LNCaP clone FGC (cell line): Measurements from ENCODE around the gene SEMA4B.
A peak's percentile ranks its signal among the peaks of the same experiment; 100 is the strongest.

Experiments
- DNase-seq: peaks from one replicate; pipeline ENCODE4 v3.0.0-alpha.2; 2011; ENCODE audit warnings: low read depth
- H3K4me3 ChIP-seq: 2 replicates; pipeline ENCODE4 v1.5.1; 2011; ENCODE audit warnings: mild to moderate bottlenecking, low read depth, low read length, control low read depth
- CTCF ChIP-seq: IDR thresholded peaks from 2 replicates; pipeline ENCODE4 v1.5.1; 2012; ENCODE audit warnings: mild to moderate bottlenecking; ENCODE audit not compliant: control insufficient read depth, insufficient read depth; ENCODE audit errors: extremely low read depth

SEMA4B gene

DNA sequence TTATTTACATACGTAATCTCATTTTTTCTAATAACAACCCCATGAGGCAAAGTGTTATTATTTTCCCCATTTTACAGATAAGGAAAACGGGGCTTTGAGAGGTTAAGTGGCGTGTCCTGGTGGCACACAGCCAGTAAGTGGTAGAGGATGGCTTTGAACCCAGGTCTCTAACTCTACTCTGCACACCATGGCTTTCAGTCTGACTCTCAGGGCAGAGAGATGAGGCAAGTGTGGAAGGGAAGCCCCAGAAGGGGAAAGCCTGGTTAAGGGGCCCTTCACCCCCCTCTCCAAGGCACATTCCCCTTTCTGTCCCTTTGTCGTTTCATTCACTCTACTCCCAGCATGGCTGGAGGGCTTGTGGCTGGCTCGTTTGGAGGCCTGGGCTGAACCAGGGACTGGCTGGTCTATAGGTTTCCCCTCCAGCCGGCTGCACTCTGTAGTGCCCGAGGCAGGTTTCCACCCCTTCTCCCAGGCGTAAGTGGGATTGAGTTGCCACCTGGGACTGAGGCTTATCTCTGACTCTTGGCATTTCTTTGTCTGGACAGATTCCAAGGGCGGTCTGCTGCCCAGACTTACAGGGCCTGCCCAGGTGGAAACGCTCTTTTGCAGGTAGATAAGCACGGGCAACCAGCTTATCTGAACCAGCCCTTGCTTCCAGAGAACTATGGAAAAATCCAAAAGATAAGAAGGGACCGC lies 12.1 kb downstream of the SEMA4B start:
- TF ChIP-seq CTCF, result no peak
- H3K4me3 ChIP-seq, result no peak overlapping the region
- no peak for DNase-seq

DNA sequence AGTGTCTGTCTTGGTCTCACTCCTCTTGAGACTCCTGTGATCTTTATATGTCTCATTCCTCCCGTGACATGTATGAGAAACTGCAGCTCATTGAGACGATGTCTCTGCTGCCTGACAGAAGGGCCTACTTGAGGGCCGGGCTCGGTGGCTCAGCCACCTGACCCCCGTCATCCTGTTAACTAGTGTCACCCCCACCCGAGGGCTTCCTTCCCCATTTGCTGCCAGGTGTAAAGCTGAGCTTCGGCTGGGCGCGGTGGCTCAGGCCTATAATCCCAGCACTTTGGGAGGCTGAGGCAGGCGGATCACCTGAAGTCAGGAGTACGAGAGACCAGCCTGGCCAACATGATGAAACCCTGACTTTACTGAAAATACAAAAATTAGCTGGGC lies 12.7 kb downstream of the SEMA4B start:
- no peak overlapping the region for H3K4me3 ChIP-seq
- TF ChIP-seq CTCF, result no peak
- no peak for DNase-seq

DNA sequence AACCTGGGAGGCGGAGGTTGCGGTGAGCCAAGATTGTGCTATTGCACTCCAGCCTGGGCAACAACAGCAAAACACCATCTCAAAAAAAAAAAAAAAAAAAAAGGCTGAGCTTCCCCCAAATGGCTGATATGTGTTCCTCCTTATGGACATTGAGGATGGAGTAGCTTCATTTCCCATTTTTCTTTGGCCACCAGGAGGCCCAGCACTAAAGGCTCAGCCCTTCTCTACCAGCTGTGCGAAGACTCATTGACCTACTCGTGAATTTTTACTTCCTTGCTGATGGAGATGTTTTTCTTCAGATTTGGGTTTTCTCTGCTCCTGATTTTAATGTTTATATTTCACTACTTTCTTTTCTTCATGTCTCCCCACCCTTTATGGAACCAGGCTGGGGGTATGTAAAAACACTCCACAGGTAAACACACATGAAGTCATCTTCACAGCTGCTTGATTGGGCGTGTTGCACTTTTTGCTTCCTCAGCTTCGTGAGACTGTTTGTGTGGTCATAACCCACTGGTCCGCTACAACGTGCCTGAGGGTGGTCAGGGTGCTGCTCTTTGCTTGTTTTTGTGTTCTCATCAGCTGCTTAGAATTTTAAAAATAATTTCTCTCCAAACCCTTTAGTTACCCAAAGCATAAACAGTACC lies 13.5 kb downstream of the SEMA4B start:
- DNase-seq, result no peak
- TF ChIP-seq CTCF, result 0 out of 2 replicates have a peak, but pooled peaks have one; percentile 24
- H3K4me3 ChIP-seq, result no peak overlapping the region

DNA sequence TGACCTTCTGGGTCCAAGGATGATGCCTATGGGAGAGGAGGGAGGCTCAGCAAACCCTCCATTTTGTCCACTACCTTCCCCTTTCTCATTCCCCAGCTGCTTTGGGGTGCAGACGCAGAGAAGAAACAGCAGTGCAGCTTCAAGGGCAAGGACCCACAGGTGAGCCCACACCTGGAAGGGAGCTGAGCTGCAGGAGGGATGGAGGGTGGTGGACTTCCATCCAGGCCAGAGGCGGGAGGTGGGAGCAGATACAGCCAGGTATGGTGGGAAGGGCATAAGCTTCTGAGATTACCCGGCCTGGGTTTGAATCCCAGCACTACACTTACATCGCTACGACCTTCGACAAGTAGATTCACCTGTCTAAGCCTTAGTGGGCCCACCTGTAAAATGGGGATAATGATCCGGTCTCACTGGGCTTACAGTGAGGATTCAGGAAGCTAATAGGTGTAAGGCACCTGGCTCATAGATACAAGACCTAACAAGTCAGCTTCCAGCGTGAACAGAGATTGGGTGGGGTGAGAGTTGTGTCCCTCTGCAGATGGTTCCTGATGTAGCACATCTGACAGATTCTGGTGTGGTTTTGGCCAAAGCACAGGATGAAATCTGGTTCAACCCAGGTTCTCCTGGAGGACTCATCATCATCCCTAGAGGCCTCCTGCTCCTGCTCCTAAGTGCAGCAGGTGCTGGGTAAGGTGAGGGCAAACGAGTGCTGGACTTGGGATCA lies 16.7 kb downstream of the SEMA4B start:
- DNase-seq, result no peak
- no peak overlapping the region for H3K4me3 ChIP-seq
- TF ChIP-seq CTCF, result no peak

DNA sequence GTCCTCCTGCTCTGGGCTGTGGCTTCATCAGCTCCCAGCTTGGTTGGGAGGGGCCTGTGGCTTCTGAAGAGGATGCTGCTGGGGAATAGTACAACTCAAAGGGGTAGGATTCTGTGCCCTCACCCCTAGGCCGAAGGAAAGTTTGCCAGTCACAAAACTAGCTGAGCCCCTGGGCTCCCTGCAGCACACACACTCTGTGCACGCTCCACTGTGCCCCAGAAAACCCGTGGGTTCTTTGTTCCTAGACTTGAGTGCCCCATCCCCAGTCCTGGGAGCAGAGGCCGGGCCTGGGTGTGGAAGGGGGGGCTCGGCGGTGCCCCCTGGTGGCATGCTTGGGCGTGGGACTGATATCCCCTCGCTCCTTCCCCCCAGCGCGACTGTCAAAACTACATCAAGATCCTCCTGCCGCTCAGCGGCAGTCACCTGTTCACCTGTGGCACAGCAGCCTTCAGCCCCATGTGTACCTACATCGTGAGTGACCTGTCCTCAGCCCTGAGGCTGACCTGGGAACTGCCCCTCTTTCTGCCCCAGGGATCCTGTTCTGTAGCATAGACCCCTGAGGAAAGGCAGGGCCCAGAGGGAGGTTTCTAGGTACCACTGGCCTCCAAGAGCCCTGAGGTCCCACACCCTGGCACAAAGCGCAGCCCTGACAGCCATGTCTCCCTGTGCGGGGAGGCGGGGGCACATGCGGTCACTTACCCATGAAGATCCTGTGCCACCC lies 18.5 kb downstream of the SEMA4B start:
- no peak for DNase-seq
- H3K4me3 ChIP-seq, result no peak overlapping the region
- peak; percentile 44 for TF ChIP-seq CTCF

DNA sequence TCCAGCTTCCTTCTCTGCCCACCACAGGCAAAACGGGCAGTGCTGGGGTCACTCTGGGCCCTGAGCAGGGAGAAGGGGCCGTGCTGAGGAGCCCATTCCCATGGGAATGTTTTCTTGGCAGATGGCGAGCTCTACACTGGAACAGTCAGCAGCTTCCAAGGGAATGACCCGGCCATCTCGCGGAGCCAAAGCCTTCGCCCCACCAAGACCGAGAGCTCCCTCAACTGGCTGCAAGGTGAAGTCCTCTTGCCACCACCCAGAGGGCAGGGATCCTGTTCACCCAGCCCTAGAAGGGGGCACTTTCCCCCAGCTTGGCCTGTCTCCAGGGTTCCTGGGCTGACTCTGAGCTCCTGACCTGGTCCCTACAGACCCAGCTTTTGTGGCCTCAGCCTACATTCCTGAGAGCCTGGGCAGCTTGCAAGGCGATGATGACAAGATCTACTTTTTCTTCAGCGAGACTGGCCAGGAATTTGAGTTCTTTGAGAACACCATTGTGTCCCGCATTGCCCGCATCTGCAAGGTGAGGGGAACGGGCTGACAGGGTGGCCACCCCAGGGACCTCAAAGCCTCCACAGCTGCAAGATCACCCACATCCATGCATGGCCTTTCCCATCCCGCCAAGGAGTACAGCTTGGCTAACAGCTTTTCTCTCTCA lies 20.2 kb downstream of the SEMA4B start:
- DNase-seq, result peak; percentile 65
- no peak overlapping the region for H3K4me3 ChIP-seq
- TF ChIP-seq CTCF, result peak; percentile 85
